ENCODE measurements around the gene LRRC8C.

Gene LRRC8C

GRCh38 chr1:89635825-89636815 lies 3.2 kb downstream of the LRRC8C start:
- DNase-seq: no peak

- DNase-seq: no peak
These were observed 4.6 kb downstream of the LRRC8C start for GRCh38 chr1:89637496-89637895.

GRCh38 chr1:89640440-89640839 lies 7.5 kb downstream of the LRRC8C start:
- no peak for DNase-seq

GRCh38 chr1:89641781-89642180 lies 8.9 kb downstream of the LRRC8C start:
- no peak for DNase-seq

- no peak for DNase-seq
These were observed 10.7 kb downstream of the LRRC8C start for GRCh38 chr1:89643577-89643976.

GRCh38 chr1:89644119-89644814 lies 11.3 kb downstream of the LRRC8C start:
- no peak for DNase-seq

GRCh38 chr1:89646259-89646658 lies 13.3 kb downstream of the LRRC8C start:
- no peak for DNase-seq

GRCh38 chr1:89649783-89650182 lies 16.9 kb downstream of the LRRC8C start:
- no peak for DNase-seq

- no peak for DNase-seq
These were observed 19.5 kb downstream of the LRRC8C start for GRCh38 chr1:89652373-89652772.

- DNase-seq: no peak
These were observed 25.0 kb downstream of the LRRC8C start for GRCh38 chr1:89657886-89658285.

- DNase-seq: no peak
These were observed 26.6 kb downstream of the LRRC8C start for GRCh38 chr1:89659322-89660081.

- DNase-seq: no peak
These were observed 27.5 kb downstream of the LRRC8C start for GRCh38 chr1:89660224-89661061.

- no peak for DNase-seq
These were observed 33.0 kb downstream of the LRRC8C start for GRCh38 chr1:89665941-89666340.

- DNase-seq: no peak
These were observed 33.7 kb downstream of the LRRC8C start for GRCh38 chr1:89666640-89667039.

- DNase-seq: no peak
These were observed 34.8 kb downstream of the LRRC8C start for GRCh38 chr1:89667691-89668090.

GRCh38 chr1:89668961-89669360 lies 36.0 kb downstream of the LRRC8C start:
- DNase-seq: no peak

GRCh38 chr1:89669441-89669840 lies 36.5 kb downstream of the LRRC8C start:
- no peak for DNase-seq

GRCh38 chr1:89670163-89670562 lies 37.2 kb downstream of the LRRC8C start:
- no peak for DNase-seq

GRCh38 chr1:89670711-89671110 lies 37.8 kb downstream of the LRRC8C start:
- no peak for DNase-seq

GRCh38 chr1:89671775-89672488 lies 39.0 kb downstream of the LRRC8C start:
- DNase-seq: no peak

GRCh38 chr1:89672489-89673183 lies 39.7 kb downstream of the LRRC8C start:
- no peak for DNase-seq

Data from T1000 (cell line).